GM12878 (cell line): ENCODE results near the gene ANXA4. TPM values are rescaled to one million over a fixed set of nuclear protein-coding genes. Genes with fewer than 3 reads are reported as not detected.

Source experiments
- ATAC-seq: fragments of 200-7000 bp; cut with Tn5 transposase; 3 replicates; pipeline ENCODE4 v1.9.1; 2020; ENCODE audit warnings: mild to moderate bottlenecking, moderate library complexity
- BruUV-seq: library from RNA; stranded (reverse); fragments of 400-500 nt; replicated peaks from 2 replicates; lab custom pipeline; 2021; lab: Mats Ljungman, UMichigan
- CTCF ChIA-PET: fragments of 300-600 bp; sonication (Branson Sonifier 250); formaldehyde crosslinking; extraction: SDS; loops from one replicate; lab custom pipeline; 2021; ENCODE audit warnings: inconsistent platforms; lab: Yijun Ruan, JAX
- POLR2A ChIA-PET: fragments of 350-600 bp; formaldehyde crosslinking; extraction: SDS; loops from one replicate; lab custom pipeline; 2021; ENCODE audit warnings: inconsistent platforms; lab: Charles Lee
- RAD21 ChIA-PET: fragments of 300-600 bp; sonication (Branson Sonifier 250); formaldehyde crosslinking; loops from one replicate; lab custom pipeline; 2023; ENCODE audit warnings: antibody characterized with exemption; ENCODE audit not compliant: unreplicated experiment; lab: Charles Lee
- SMC1A ChIA-PET: fragments of 300-600 bp; sonication (Branson Sonifier 250); formaldehyde crosslinking; loops from one replicate; lab custom pipeline; 2023; ENCODE audit not compliant: unreplicated experiment, uncharacterized antibody; lab: Charles Lee
- DNase-seq: peaks from one replicate; pipeline ENCODE4 v3.0.0-alpha.2; 2011; ENCODE audit warnings: low read depth, low spot score
- FAIRE-seq: peaks from 3 replicates; lab custom pipeline; 2011; peaks lifted over from hg19 to GRCh38; lab: Jason Lieb, UNC
- H2AFZ ChIP-seq: 2 replicates; pipeline ENCODE4 v1.6.0; 2011; ENCODE audit warnings: low read depth, low read length, control low read depth; ENCODE audit not compliant: control insufficient read depth
- H3K27ac ChIP-seq: 2 replicates; pipeline ENCODE4 v1.5.1; 2011; ENCODE audit warnings: control low read depth; ENCODE audit not compliant: control insufficient read depth, insufficient read depth
- H3K27me3 ChIP-seq, 2 experiments: replicated peaks in 1 of 2; 2 replicates each; pipeline versions ENCODE4 v1.6.0 to v1.6.1; 2011; ENCODE audit warnings: low read length in 1 of 2; ENCODE audit not compliant: control insufficient read depth in 2 of 2, insufficient read depth in 2 of 2
- H3K36me3 ChIP-seq, 2 experiments: 2 replicates each; pipeline ENCODE4 v1.5.1; 2011; ENCODE audit warnings: low read length in 1 of 2; ENCODE audit not compliant: control insufficient read depth in 2 of 2, insufficient read depth in 2 of 2
- H3K4me1 ChIP-seq: 2 replicates; pipeline ENCODE4 v1.6.1; 2011; ENCODE audit warnings: mild to moderate bottlenecking, low read length, moderate library complexity, mixed read lengths; ENCODE audit not compliant: control insufficient read depth, insufficient read depth
- H3K4me2 ChIP-seq: 2 replicates; pipeline ENCODE4 v1.6.0; 2011; ENCODE audit warnings: control low read depth; ENCODE audit not compliant: control insufficient read depth, insufficient read depth
- H3K4me3 ChIP-seq: fragments of 200-600 bp; sonication (generic); 2 replicates; pipeline ENCODE4 v1.5.1; 2016
- H3K79me2 ChIP-seq: 2 replicates; pipeline ENCODE4 v1.6.0; 2011; ENCODE audit warnings: low read length; ENCODE audit not compliant: control insufficient read depth, insufficient read depth
- H3K9ac ChIP-seq: 2 replicates; pipeline ENCODE4 v1.8.0; 2011; ENCODE audit warnings: low read length, control low read depth, mixed read lengths; ENCODE audit not compliant: control insufficient read depth, insufficient read depth
- H3K9me3 ChIP-seq: replicated peaks from 3 replicates; pipeline ENCODE4 v1.5.1; 2011; ENCODE audit warnings: mild to moderate bottlenecking, low read length; ENCODE audit not compliant: control insufficient read depth, insufficient read depth
- H4K20me1 ChIP-seq: 2 replicates; pipeline ENCODE4 v1.6.0; 2011; ENCODE audit not compliant: control insufficient read depth, insufficient read depth
- CHD2 ChIP-seq: IDR thresholded peaks from 2 replicates; pipeline ENCODE4 v1.6.1; 2011; ENCODE audit warnings: low read depth, low read length, improper control_type of control experiment, borderline replicate concordance
- FOXK2 ChIP-seq: fragments of 450-650 bp; IDR thresholded peaks from 2 replicates; pipeline ENCODE4 v1.6.1; 2017; ENCODE audit warnings: mild to moderate bottlenecking, moderate library complexity
- JUND ChIP-seq: IDR thresholded peaks from 2 replicates; pipeline ENCODE4 v1.6.1; 2012; ENCODE audit warnings: low read depth, mild to moderate bottlenecking, low read length, improper control_type of control experiment, moderate library complexity
- NFYB ChIP-seq: IDR thresholded peaks from 2 replicates; pipeline ENCODE4 v1.6.1; 2011; ENCODE audit warnings: low read depth, mild to moderate bottlenecking, low read length, improper control_type of control experiment, moderate library complexity; ENCODE audit not compliant: insufficient read depth
- WGBS: methylation state at CpG from one replicate; pipeline ENCODE4 v1.1.6; 2016; ENCODE audit warnings: low lambda C conversion rate; ENCODE audit not compliant: insufficient replicate concordance, insufficient coverage; ENCODE audit errors: missing lambda C conversion rate; 5-methylcytosine and 5-hydroxymethylcytosine counted together
- in situ Hi-C: fragments of 300-500 bp; cut with MboI; formaldehyde crosslinking; loops from 9 replicates; pipeline ENCODE4 v1.14.3; 2018; ENCODE audit warnings: mixed read lengths
- intact Hi-C: fragments of 100-400 bp; cut with micrococcal nuclease; formaldehyde crosslinking; loops from one replicate; pipeline ENCODE4 v1.14.2; 2022; ENCODE audit not compliant: unreplicated experiment
- polyA plus RNA-seq, 11 experiments: library from polyadenylated mRNA; depleted of rRNA in 4 of 11; unstranded in 6 of 11; stranded (reverse) in 5 of 11; fragments of >200 nt; fragmentation: Nextera tagmentation in 4 of 11; fragmentation: Illumina TruSeq in 1 of 11; extraction: Ambion mirVana in 4 of 11; extraction: Trizol in 1 of 11; gene quantifications; 1 replicate in 1 of 11; 2 replicates in 10 of 11; pipeline versions ENCODE4 v1.2.1 to v1.2.3, GENCODE V29; 2011 to 2016; ENCODE audit warnings: inconsistent platforms in 2 of 11, missing spikeins in 2 of 11, low read depth in 1 of 11
- total RNA-seq, 4 experiments: library from RNA; depleted of rRNA in 3 of 4; stranded (reverse); fragments of >200 nt in 3 of 4; fragmentation: Illumina TruSeq in 1 of 4; extraction: Trizol in 1 of 4; gene quantifications; 2 replicates each; pipeline versions ENCODE4 v1.2.1 to v1.2.3, GENCODE V29; 2013 to 2021

Gene ANXA4
- total and polyA plus RNA-seq, 10 of the 15 experiments (the other 5 are each of a cell fraction or from before 2014, with no cell fraction given), result 16.3 to 97.2 (median 71.0) TPM

DNA sequence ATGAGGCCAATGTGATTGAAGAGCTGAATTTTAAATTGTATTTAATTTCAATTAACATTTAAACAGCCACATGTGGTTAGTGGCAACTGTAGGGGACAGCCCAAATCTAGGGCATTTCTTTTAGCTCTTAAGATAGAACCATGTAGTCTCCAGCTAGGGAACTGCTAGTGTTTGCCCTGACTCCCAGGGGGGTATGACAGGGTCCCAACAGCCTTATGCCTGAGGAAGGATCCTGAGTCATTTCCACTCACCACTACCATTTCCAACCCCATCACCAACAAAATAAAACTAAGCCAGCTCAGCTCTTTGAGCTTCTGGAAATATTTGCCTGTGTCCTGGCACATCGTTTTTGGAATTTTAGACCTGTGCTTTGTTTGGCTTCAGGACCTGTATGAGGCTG, 73.8 kb downstream of the ANXA4 start:
- ChIA-PET SMC1A (interaction anchor here (0.6 to 8.2 kb wide), 26 partner anchors 9 to 327 kb away, joined by 3 to 290 read pairs (median 14); partner anchors contain the start of genes ANXA4 and GMCL1), CTCF (interaction anchor here (0.6 to 13.5 kb wide), 25 partner anchors 9 to 439 kb away, joined by 3 to 408 read pairs (median 8); partner anchors contain the start of genes ANXA4, GMCL1 and MXD1), POLR2A (interaction anchor here (1.0 to 4.7 kb wide), 8 partner anchors 11 to 95 kb away, joined by 3 to 22 read pairs (median 12); partner anchors contain the start of gene ANXA4), RAD21 (interaction anchor here (1.0 to 8.1 kb wide), 21 partner anchors 10 to 328 kb away, joined by 3 to 245 read pairs (median 7); partner anchors contain the start of gene ANXA4)
- in situ Hi-C loops, result loop anchor here (25.0 kb wide), 1 partner anchor 253 kb away; no protein-coding TSS in a partner anchor
- FAIRE-seq (no peak), DNase-seq (no peak), ATAC-seq (no peak)
- intact Hi-C loops, result loop anchor here (2.0 to 5.0 kb wide), 4 partner anchors 13 to 258 kb away; partner anchors contain the start of gene ANXA4
- H3K9ac ChIP-seq, result no peak overlapping the region
- no peaks in the 10 kb centered on the region for H3K9me3 ChIP-seq
- H3K27me3 ChIP-seq, result no peaks in the 10 kb centered on the region
- no peak overlapping the region for H3K4me2 ChIP-seq
- no peak for TF ChIP-seq FOXK2
- TF ChIP-seq JUND, result no peak
- no peak for TF ChIP-seq CHD2
- no peak for TF ChIP-seq NFYB
- no TSS peak for BruUV-seq
- H3K79me2 ChIP-seq, result no peaks in the 10 kb centered on the region
- H3K4me3 ChIP-seq, result no peak overlapping the region
- peaks cover 1 to 11% of the 10 kb centered on the region in 2 experiments; a peak in 2 of 4 replicates for H3K36me3 ChIP-seq
- H3K27ac ChIP-seq, result no peak overlapping the region
- H3K4me1 ChIP-seq, result no peaks in the 10 kb centered on the region
- 86% methylated on average over 1 of the region's 1 CpG for WGBS
- H2AFZ ChIP-seq, result no peak overlapping the region
- H4K20me1 ChIP-seq, result no peaks in the 10 kb centered on the region
